AG08395 (cell line): Measurements from ENCODE around the gene CYP11A1.

Source experiments
- DNase-seq: peaks from one replicate; pipeline ENCODE4 v3.0.0; 2012; ENCODE audit warnings: mixed read lengths, low spot score

CYP11A1 gene

DNA sequence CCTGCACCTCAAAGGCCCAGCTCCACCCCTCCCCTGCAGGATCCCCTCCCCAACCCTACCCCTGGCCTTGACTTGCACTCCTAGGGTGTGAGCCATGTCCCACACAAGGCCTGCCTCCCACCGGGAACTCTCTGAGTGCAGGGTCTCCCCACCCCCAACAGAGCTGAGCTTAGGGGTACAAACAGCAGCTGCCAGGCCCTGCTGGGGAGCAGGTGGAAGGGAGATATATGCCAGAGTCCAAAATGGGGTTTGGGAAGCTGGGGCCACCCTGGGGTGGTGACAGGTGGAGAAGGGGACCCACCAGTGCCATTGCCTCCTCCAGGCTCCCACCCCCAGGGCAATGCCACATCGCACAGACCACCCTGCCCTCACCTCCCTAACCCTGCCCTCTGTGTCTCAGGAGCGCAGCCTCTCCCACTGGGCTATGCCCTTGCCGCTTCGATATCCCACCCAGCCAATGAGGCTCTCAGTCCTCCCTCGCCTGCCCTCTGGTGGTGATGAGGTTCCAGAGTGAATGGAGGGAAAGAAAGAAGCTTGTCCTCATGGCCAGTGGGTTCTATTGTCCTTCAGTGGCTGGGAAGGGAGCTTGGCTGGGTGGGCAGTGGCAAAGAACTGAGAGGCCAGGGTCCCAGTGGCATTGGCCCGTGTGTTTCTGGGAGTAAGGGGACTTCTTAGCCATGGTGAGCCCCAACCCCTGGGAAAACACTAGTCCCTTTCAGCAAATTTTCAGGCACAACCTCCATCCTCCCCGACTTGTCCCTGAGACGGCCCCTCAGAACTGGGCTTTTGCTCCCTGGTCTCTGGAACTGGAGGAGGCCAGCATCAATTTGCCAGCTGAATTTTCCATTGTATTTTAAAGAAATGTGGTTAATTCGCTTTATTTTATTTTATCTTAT, 46.8 kb downstream of the CYP11A1 start:
- peak; percentile 45 for DNase-seq

DNA sequence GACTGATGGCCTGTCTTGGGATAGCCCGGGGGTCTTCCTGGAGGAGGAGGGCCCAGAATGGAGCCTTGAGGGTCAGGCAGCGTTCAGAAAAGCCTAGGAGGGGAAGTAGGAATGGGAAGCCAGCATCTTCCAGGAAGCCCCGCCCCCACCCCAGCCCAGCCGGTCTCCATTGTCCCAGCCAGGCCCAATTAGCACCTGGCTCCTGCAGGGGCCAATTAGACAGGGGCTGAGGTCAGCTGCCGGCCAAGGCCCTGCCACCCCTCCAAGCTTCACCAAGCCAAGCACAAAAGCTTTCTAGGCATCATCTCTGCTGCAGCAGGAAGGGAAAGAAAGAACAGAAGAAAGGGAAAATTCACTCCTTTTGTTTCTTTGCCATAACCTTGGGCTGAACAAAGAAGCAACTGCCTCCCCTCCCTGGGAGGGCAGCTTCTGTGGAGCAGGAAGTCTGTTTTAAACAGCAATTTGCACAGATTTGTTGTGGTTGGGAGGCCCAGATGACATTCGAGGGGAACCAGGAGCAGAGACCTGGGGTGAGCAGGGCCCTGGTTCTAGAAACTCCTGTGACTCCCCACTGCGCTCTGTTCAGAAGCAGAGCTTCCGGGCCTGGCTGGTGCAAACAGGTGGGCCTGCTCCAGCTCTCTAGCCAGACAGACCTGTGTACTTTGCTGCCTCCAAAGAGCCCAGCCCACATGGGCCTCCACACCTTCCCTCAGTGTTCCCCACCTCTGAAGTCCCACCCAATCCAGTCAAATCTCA, 47.7 kb downstream of the CYP11A1 start:
- DNase-seq = no peak

DNA sequence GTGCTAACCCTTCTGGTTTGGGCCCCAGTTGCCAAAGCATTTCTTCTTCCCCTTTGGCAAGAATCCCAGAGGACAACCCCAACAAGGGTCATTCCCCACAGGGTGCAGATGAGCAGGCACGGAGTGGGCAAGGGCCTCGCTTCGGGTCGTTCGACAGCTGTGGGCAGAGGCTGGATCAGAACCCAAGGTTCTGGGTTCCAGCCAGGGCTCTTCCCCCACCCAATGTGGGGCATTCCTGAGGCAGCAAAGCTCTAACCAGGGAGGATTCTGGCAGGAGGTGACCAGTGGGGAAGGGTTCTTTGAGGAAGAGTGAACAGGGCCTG, 48.3 kb downstream of the CYP11A1 start:
- no peak for DNase-seq

DNA sequence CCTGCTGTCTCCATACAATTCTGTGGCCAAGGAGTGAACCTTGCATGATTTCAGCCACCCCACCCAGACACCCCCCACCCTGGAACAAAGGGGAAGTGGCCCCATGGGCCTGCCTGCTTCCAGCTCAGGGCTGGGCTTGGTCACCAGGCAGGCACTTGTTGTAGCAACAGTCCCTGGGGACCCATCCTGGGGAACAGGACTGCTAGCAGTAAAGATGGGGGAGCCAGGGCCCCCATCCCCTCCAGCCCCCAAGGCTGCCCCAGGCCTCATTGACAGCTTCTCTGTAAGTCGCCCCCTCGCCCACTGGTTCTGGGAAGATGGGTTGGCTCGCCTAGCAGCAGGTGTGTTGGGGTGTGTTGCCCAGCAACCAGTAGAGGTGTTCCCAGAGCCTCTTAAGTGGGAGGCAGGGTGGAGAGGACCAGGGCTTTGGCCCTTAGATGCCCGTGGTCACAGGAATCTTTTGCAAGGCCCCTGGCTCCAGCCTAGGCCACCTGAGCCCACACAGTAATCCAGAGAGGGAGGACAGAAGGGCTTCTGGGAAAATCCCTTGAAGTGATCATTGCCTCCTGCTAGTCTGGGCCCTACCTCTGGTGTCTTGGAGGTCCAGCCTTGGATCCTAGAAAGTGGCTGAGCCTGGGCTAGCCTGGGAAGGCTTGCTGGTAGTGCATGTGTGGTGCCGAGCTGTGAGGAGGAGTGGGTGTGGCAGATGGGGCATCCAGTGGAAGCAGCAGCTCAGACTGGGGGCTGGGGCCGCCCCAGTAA, 48.9 kb downstream of the CYP11A1 start:
- peak; percentile 26 for DNase-seq

DNA sequence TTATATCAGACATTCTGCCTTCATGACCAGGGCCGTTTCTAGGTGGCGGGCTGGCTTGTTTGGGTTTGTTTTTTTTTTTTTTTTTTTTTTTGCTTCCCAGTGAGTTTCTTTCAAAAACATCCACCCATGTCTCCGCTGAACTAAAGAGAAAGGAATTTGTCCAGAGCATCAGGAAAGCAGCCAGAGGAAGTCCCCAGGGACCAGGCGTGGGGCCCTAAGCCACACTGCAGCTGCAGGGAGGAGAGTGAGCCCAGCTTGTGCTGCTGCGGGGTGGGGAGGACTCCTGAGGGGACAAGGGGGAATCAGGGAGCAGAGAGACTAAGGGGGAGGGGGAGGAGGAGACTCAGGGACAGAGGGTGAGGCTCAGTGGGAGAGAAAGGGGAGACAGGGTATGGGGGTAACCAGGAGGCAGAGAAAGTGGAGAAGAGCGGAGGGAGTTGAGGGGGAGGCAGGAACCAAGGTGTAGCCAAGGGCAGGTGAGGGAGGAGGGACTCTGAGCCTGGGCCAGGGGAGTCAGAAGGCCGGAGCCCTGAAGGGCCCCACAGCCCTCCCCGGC, 49.5 kb downstream of the CYP11A1 start:
- DNase-seq = peak; percentile 88

DNA sequence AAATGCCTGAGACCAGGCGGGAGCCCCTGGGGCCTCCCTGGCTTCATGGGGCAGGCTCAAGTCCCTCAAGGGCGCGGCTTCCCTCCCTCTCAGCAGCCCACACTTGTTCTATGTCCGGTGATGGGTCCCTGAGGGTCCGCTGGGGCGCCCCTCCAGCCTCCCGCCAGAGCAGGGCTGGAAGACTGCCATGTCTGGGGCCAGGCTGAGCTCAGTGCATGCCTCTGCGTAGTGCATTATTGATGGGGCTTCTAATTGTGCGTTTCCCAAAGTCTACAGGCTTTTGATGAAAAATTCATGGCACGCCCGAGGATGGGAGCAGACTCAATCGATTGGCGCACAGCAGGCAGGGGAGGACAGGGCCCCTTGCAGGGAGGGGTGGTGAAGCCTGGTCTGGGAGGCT, 51.3 kb downstream of the CYP11A1 start:
- no peak for DNase-seq

DNA sequence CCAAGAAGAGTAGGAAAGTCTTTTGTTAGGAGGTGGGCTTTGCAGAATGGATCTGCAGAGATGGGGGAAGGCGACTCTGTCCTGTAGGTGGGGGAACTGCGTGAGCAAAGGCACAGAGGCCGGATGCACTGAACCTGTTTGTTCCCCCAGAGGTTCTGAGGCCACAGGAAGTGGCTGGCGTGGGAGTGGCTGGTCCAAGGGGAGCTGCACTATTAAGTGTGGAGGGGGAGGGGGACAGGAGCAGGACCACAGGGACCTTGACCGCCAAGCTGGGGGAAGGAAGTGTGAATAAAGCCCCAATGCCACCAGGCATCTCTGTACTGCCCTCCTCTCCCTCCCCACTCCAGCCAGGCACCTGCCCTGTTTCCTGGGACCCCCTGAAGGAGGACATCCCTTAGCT, 51.8 kb downstream of the CYP11A1 start:
- DNase-seq = no peak

DNA sequence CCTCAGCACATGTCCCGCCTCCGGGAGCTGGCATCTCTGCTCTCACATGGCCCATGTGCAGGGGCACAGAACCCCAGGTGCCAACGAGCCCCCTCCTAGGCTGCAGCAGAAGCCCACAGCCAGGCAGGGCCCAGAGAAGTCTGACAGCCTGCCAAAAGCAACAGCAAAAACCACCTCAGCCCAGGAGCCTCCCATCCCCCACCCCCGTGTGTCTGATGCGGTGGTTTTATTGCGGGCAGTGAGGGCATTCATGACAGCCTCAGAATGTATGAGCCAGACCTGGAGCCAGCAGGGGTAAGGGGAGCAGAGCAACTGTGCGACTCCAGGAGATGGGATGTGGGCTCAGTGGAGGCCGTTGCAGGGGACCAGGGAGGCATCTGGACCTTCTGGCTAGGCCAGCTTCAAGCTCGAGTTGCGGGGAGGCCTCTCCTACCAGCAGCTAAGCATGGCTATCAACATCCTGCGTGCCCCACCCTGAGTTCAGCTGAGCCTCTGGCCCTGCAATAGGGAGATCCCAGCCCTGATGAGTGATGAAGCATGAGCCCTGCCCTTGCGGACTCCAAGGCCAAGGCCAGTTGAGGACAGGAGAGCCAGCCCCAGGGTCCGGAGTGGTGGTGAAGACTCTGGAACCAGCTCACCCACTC, 52.5 kb downstream of the CYP11A1 start:
- DNase-seq = no peak

DNA sequence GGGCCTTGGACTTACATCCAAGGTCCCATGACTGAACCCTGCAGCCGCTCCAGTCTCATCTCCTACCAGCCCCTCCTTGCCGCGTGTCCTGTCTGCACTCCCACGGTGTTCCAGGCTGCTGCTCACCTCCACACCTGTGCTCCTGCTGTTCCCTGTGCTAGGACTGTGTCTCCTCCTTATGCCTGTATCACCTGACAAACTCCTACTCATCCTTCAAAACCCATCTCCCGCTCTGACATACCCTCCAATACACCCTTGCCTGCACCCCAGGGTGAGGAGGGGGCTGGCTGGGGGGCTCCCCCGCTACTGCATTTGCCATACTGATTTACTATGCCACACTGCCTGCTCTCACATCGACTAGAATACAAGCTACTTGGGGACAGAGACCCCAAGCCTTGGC, 53.6 kb downstream of the CYP11A1 start:
- DNase-seq = no peak

DNA sequence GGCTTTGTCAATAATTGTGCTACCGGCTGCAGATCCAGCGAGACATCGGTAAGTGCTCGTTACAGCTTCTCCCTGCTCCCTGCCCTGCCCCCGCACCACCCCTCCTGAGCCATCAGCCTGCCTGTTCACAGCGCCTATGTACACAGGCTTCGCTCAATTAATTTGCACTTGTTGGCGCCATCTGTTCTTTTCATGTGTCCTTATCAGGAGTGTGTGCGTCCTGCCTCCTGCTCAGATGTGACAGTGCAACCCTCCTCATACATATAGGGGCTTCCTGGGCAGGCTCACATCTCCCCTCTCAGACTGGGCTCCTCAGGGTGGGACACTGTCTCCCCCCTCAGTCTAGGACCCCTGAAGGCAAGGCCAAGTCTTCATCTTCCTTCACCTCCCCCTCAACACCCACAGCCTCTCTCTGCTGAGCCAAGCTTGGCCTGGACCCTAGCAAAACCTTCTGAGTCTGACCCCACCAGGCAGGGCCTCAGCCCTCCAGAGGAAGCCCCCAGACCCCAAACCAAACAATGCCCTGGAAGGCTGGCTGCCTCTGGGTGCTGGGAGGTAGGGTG, 54.9 kb downstream of the CYP11A1 start:
- no peak for DNase-seq

DNA sequence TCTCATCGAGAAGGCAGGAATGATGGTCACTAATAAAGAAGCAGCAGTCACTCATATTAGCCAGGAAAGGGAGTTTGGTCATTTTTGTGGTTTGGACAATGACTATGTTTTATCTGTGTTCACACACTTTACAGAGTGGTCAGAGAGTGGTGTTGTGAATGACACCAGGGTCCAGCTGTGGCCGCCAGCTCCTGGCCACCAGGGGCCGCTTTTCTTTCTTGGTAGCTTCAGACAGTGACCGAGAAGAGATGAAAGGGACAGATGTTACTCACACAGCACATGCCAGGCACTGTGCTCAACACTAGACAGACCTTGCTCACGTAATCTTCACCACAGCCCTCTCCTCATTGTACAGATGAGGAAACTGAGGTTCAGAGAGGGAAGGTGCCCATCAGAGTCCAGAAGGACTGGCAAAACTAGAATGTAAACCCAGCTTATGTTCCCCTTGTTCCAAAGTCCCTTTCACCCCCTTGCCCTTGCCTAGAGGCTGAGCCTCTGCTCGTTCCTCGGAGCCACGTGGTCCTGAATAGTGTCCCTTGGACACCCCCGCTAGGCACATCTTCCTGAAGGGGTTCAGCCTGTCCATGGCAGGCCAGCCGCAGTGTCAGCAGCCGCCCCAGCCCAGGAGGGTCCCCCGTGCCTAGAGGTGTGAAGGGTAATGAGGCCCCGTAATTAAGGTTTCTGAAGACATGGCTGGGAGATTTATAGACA, 55.6 kb downstream of the CYP11A1 start:
- peak; percentile 61 for DNase-seq

DNA sequence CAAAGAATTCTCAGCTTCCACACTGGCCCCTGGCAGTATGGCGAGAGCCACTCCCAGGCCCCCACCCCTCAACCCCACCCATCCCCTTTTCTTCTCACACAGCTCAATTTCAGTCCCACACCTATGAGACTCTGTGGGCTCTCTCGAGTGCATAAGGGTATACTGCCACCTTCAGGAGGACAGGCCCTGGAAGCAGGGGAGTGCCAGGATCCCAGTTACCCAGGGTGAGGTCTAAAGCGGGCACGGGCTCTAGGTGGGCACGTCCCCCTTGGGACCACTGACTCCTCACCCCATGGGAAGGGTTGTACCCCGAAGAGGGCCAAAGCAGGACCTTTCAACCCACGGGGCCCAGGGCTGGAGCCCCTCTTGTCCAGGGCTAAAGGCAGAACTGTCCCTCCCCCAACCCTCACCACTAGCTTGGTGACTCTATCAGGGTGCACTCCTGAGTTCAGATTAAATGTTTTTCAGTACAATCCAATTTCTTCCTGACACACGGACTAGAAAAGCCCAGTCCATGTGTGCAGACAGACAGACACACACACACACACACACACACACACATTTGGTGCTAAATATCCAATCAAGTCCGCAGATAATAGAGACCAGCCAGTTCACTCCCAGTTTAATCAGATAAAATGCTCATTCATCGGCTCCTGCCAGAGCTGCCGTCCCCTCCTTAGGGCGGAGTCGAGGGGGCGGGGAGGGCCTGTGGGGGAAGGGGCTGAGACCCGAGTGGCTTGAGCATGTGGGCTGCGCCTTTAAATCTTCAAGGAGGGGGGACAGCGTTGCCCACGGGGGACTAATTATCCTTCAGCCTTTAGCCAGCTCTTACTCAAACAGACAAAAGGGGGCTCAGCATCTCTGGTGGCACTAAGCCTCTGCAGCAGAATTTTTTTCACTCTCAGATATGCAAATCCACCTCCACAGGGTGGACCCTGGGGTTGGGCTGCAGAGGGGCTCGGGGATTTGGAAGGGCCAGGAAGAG, 59.3 kb downstream of the CYP11A1 start:
- peak; percentile 86 for DNase-seq

DNA sequence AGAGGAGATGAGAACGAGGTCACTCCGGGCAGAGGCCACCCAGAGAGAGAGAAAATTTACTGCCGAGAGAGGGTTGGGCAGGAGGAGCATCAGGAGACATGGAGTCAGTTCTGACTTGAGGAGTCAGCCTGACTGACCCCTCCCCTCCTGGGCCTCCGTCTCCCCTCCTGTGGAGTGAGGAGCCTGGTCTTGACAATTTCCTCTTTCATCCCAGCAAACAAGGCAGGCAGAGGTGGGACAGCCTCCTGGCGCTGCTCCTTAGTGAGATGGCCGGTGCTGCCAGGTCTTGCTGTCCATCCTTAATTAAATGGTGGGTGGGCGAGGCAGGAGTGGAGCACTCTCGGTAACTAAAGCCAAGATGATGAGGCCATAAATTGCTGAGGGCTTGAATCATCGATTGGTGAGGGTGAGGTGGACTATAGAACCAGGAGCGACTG, 60.6 kb downstream of the CYP11A1 start:
- no peak for DNase-seq

DNA sequence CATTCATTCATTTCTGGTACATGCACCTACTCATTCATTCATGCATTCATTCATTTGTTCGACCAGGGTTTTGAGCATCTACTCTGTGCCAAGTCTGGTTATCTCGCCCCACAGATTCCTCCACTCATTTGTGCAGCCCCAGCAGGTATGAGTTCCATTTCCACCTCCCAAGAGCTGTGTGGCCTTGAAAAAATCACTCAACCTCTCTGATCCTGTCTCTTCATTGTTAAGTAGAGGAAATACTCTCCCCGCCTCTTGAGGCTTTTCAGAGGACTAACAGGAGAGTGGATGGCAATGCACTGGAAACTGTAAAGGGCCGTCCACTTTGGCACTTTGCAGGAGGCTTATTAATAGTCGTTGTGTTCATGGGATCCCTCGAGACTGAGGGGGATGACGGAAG, 61.8 kb downstream of the CYP11A1 start:
- no peak for DNase-seq

DNA sequence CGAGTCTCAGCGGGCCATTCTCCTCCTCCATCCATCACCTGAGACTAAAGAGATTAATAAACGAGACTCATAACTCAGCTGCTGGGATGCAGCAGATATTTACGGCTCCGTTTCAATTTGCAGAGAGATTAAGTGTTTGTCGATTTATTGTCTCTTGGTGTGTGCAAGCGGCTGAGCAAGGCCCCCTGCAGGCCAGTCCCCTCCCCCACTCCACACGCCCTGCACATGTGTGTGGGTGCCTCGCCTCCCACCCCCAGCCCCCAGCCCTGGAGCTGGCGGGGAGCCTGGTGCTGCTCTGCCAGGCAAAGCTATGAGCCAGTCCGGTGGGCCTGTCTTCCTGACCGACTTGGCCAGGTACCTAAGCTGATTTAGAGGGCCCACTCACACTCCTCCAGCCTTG, 63.0 kb downstream of the CYP11A1 start:
- DNase-seq = no peak

DNA sequence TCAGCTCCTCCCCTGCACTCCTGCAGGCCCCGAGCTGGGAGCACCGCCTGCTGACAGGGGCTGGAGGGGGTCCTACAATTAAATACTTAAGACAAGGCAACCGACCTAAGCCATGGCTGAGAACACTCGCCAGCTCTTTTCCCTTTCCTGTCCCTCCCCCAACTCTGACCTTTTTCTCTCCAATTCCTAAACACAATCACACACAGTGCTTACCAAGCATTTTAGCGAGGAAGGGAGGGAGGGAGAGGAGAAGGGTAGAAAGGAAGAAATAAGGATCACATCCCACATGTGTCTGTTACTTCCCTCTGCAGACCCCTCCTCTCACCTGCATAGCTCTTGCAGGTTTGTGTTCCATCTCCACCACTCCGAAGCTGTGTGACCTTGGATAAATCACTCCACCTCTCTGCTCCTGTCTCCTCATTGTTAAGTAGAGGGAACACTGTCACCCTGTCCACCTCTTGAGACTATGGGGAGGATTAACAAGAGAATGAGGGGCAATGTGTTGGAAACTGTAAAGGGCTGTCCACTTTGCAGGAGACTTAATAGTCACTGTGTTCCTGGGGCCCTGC, 63.6 kb downstream of the CYP11A1 start:
- DNase-seq = no peak

DNA sequence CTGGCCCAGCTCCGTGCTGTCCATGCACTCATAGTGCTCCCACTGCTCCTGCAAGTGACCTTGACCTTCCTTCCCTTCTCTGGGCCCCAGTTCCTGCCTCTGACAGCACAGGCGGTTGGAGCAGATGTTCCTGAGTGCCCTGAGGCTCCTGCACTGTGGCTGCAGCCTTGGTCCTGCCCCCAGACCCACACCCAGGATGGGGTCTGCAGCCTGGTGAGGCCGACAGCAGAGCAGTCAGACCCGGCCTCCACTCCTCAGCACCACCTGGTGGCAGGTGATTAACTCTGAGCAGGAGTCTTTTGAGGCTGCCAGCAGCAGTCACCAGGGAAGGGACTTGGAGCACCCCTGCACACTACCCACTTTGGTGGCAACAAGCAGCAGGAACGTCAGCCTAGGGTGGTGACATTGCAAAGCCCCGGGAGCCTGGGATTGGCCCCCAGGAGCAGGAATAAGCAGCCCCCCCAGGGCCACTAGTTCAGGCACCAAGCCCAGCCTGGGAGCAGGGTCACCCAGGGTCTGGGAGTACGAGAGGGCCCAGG, 64.6 kb downstream of the CYP11A1 start:
- DNase-seq = peak; percentile 62

DNA sequence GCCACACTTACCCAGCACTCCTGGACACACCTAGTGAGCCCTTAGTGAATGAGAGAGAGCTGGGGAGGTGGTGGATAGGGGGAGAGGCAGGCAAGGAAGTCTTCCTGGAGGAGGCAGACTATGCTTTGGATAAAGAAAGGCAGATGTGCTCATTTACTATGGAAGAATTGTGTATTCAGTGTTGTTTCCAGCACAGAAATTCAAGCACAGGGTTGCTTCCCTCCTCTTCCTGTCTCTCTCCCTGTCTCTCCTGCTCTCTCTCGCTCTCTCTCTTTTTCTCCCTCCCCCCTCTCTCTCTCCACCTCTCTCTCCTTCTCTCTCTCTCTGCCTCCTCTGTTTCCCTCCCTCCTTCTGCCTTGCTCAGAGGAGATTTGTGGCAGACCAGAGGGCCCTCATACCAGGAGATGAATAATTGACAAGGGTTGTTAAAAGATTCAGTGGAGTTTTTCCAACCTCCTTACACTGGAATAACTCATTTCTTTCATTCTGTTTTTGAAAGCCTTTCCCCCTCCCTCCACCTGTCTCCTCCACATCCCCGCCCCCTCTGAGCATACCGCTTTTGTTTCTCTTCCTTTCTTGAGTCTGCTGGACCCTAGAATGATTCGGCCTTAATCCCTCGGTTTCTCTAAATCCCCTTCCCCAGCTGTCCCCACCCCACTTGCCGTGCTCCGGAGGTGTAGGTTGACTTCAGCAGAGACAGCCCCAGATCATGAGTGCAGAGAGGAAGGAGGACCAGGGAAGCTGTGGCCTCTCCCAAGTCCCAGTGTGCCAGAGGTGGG, 65.7 kb downstream of the CYP11A1 start:
- no peak for DNase-seq
